ENCODE measurements around the gene CACNB2.

The CACNB2 gene

GRCh38 chr10:18352175-18352574, 212.0 kb downstream of the CACNB2 start:
- intact Hi-C loops (cut with DNase I) = no loop called here

GRCh38 chr10:18359812-18360211, 219.6 kb downstream of the CACNB2 start:
- intact Hi-C loops (cut with DNase I) = no loop called here
- no peak for DNase-seq

More at GRCh38 chr10:18352175-18352574, 212.0 kb downstream of the CACNB2 start:
- DNase-seq = no peak

- intact Hi-C loops (cut with DNase I) = no loop called here
- no peak for DNase-seq
These were observed 222.7 kb downstream of the CACNB2 start for GRCh38 chr10:18362892-18363291.

GRCh38 chr10:18364987-18365775, 225.0 kb downstream of the CACNB2 start:
- intact Hi-C loops (cut with DNase I) = no loop called here
- no peak for DNase-seq

- DNase-seq = no peak
- intact Hi-C loops (cut with DNase I) = no loop called here
These were observed 227.6 kb downstream of the CACNB2 start for GRCh38 chr10:18367840-18368239.

- intact Hi-C loops (cut with DNase I) = no loop called here
- DNase-seq = no peak
These were observed 228.0 kb downstream of the CACNB2 start for GRCh38 chr10:18368273-18368672.

GRCh38 chr10:18368682-18369081, 228.5 kb downstream of the CACNB2 start:
- DNase-seq = no peak
- intact Hi-C loops (cut with DNase I) = no loop called here

GRCh38 chr10:18369859-18370473, 229.7 kb downstream of the CACNB2 start:
- intact Hi-C loops (cut with DNase I) = no loop called here
- DNase-seq = no peak

- DNase-seq = no peak
- intact Hi-C loops (cut with DNase I) = no loop called here
These were observed 236.4 kb downstream of the CACNB2 start for GRCh38 chr10:18376650-18377049.

- intact Hi-C loops (cut with DNase I) = no loop called here
- no peak for DNase-seq
These were observed 237.7 kb downstream of the CACNB2 start for GRCh38 chr10:18377898-18378297.

- DNase-seq = peak in 23 of 42 donors; percentile 7 to 67 (median 34)
- intact Hi-C loops (cut with DNase I) = no loop called here
These were observed 238.5 kb downstream of the CACNB2 start for GRCh38 chr10:18378766-18379165.

GRCh38 chr10:18381679-18382078, 241.5 kb downstream of the CACNB2 start:
- DNase-seq = no peak
- intact Hi-C loops (cut with DNase I) = no loop called here

- no peak for DNase-seq
- intact Hi-C loops (cut with DNase I) = no loop called here
These were observed 257.7 kb downstream of the CACNB2 start for GRCh38 chr10:18397906-18398305.

GRCh38 chr10:18399158-18399557, 258.9 kb downstream of the CACNB2 start:
- intact Hi-C loops (cut with DNase I) = no loop called here
- DNase-seq = no peak

GRCh38 chr10:18400201-18400905, 260.1 kb downstream of the CACNB2 start:
- intact Hi-C loops (cut with DNase I) = no loop called here
- peak in 27 of 42 donors; percentile 13 to 71 (median 38) for DNase-seq

- peak in 17 of 42 donors; percentile 10 to 52 (median 18) for DNase-seq
- intact Hi-C loops (cut with DNase I) = no loop called here
These were observed 260.7 kb downstream of the CACNB2 start for GRCh38 chr10:18400906-18401245.

GRCh38 chr10:18401416-18402195, 261.4 kb downstream of the CACNB2 start:
- intact Hi-C loops (cut with DNase I) = no loop called here
- peak in 2 of 42 donors; percentile 8 to 45 for DNase-seq

GRCh38 chr10:18402853-18403252, 262.6 kb downstream of the CACNB2 start:
- intact Hi-C loops (cut with DNase I) = no loop called here
- no peak for DNase-seq

- intact Hi-C loops (cut with DNase I) = no loop called here
- DNase-seq = no peak
These were observed 264.3 kb downstream of the CACNB2 start for GRCh38 chr10:18404530-18404929.

Measured in head of caudate nucleus (tissue), 42 donors.